GM12878 (cell line): Measurements from ENCODE around the gene HES2. TPM values are rescaled to one million over a fixed set of nuclear protein-coding genes. Genes with fewer than 3 reads are reported as not detected.

Experiments
- EED ChIP-seq: sonication (generic); IDR thresholded peaks from 2 replicates; pipeline ENCODE4 v1.6.1; 2016; ENCODE audit warnings: antibody characterized with exemption, low read depth
- KLF5 ChIP-seq: fragments of 450-650 bp; IDR thresholded peaks from 2 replicates; pipeline ENCODE4 v1.6.1; 2014; ENCODE audit warnings: mild to moderate bottlenecking; ENCODE audit not compliant: partially characterized antibody
- NFXL1 ChIP-seq: fragments of 450-650 bp; IDR thresholded peaks from 2 replicates; pipeline ENCODE4 v1.6.1; 2017; ENCODE audit warnings: antibody characterized with exemption, mild to moderate bottlenecking, borderline replicate concordance
- RAD21 ChIP-seq: IDR thresholded peaks from 2 replicates; pipeline ENCODE4 v1.6.1; 2011; ENCODE audit warnings: mild to moderate bottlenecking, low read depth, low read length, moderate library complexity; ENCODE audit not compliant: insufficient read depth
- SPI1 ChIP-seq: IDR thresholded peaks from 2 replicates; pipeline ENCODE4 v1.6.1; 2011; ENCODE audit warnings: low read depth, mild to moderate bottlenecking, low read length, moderate library complexity, borderline replicate concordance; ENCODE audit not compliant: insufficient read depth
- TARDBP ChIP-seq: IDR thresholded peaks from 2 replicates; pipeline ENCODE4 v1.6.1; 2016; ENCODE audit warnings: borderline replicate concordance
- polyA plus RNA-seq, 11 experiments: library from polyadenylated mRNA; depleted of rRNA in 4 of 11; unstranded in 6 of 11; stranded (reverse) in 5 of 11; fragments of >200 nt; fragmentation: Nextera tagmentation in 4 of 11; fragmentation: Illumina TruSeq in 1 of 11; extraction: Ambion mirVana in 4 of 11; extraction: Trizol in 1 of 11; gene quantifications; 1 replicate in 1 of 11; 2 replicates in 10 of 11; pipeline versions ENCODE4 v1.2.1 to v1.2.3, GENCODE V29; 2011 to 2016; ENCODE audit warnings: inconsistent platforms in 2 of 11, missing spikeins in 2 of 11, low read depth in 1 of 11
- total RNA-seq, 4 experiments: library from RNA; depleted of rRNA in 3 of 4; stranded (reverse); fragments of >200 nt in 3 of 4; fragmentation: Illumina TruSeq in 1 of 4; extraction: Trizol in 1 of 4; gene quantifications; 2 replicates each; pipeline versions ENCODE4 v1.2.1 to v1.2.3, GENCODE V29; 2013 to 2021
- TF ChIP-seq, protein P1 (sequence below): fragments of 450-650 bp; IDR thresholded peaks from 2 replicates; pipeline ENCODE4 v1.6.1; 2014; ENCODE audit warnings: mild to moderate bottlenecking
- TF ChIP-seq, protein P2 (sequence below): fragments of 450-650 bp; IDR thresholded peaks from 2 replicates; pipeline ENCODE4 v1.6.1; 2018; ENCODE audit warnings: mild to moderate bottlenecking, low read depth, moderate library complexity; ENCODE audit not compliant: partially characterized antibody
- TF ChIP-seq, protein P3 (sequence below): fragments of 450-650 bp; formaldehyde crosslinking; IDR thresholded peaks from 2 replicates; pipeline ENCODE4 v1.5.0; 2022; ENCODE audit warnings: mild to moderate bottlenecking, missing genetic modification characterization
- TF ChIP-seq, protein P4 (sequence below): IDR thresholded peaks from 2 replicates; pipeline ENCODE4 v1.6.1; 2011; ENCODE audit warnings: mild to moderate bottlenecking, low read depth, low read length, moderate library complexity; ENCODE audit not compliant: insufficient replicate concordance

Gene HES2
- total and polyA plus RNA-seq, 10 of the 15 experiments (the other 5 are each of a cell fraction or from before 2014, with no cell fraction given): 0.13 to 2.0 (median 0.26) TPM

DNA sequence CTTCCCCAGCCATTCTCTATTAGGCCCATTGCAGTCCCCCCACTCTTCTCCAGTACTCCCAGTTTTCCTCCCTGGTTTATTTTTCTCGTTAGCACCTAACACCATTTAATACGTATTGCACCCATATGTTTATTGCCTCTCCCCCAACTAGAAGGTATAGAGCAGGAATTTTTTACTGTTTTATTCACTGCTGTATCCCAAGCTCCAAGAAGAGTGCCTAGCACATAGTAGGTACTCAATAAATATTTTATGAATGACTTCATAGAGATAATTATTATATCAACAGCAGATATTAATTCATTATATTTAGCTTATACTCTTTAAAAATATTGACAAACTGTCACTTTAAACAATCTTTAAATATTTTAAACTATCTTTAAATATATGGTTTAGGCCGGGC lies 20.4 kb downstream of the HES2 start (continued):
- no peak for TF ChIP-seq SPI1
- no peak for TF ChIP-seq TARDBP
- TF ChIP-seq, protein P1, sequence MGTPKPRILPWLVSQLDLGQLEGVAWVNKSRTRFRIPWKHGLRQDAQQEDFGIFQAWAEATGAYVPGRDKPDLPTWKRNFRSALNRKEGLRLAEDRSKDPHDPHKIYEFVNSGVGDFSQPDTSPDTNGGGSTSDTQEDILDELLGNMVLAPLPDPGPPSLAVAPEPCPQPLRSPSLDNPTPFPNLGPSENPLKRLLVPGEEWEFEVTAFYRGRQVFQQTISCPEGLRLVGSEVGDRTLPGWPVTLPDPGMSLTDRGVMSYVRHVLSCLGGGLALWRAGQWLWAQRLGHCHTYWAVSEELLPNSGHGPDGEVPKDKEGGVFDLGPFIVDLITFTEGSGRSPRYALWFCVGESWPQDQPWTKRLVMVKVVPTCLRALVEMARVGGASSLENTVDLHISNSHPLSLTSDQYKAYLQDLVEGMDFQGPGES: no peak
- TF ChIP-seq RAD21: no peak
- TF ChIP-seq, protein P2, sequence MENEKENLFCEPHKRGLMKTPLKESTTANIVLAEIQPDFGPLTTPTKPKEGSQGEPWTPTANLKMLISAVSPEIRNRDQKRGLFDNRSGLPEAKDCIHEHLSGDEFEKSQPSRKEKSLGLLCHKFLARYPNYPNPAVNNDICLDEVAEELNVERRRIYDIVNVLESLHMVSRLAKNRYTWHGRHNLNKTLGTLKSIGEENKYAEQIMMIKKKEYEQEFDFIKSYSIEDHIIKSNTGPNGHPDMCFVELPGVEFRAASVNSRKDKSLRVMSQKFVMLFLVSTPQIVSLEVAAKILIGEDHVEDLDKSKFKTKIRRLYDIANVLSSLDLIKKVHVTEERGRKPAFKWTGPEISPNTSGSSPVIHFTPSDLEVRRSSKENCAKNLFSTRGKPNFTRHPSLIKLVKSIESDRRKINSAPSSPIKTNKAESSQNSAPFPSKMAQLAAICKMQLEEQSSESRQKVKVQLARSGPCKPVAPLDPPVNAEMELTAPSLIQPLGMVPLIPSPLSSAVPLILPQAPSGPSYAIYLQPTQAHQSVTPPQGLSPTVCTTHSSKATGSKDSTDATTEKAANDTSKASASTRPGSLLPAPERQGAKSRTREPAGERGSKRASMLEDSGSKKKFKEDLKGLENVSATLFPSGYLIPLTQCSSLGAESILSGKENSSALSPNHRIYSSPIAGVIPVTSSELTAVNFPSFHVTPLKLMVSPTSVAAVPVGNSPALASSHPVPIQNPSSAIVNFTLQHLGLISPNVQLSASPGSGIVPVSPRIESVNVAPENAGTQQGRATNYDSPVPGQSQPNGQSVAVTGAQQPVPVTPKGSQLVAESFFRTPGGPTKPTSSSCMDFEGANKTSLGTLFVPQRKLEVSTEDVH: no peak
- no peak for TF ChIP-seq EED
- TF ChIP-seq, protein P3, sequence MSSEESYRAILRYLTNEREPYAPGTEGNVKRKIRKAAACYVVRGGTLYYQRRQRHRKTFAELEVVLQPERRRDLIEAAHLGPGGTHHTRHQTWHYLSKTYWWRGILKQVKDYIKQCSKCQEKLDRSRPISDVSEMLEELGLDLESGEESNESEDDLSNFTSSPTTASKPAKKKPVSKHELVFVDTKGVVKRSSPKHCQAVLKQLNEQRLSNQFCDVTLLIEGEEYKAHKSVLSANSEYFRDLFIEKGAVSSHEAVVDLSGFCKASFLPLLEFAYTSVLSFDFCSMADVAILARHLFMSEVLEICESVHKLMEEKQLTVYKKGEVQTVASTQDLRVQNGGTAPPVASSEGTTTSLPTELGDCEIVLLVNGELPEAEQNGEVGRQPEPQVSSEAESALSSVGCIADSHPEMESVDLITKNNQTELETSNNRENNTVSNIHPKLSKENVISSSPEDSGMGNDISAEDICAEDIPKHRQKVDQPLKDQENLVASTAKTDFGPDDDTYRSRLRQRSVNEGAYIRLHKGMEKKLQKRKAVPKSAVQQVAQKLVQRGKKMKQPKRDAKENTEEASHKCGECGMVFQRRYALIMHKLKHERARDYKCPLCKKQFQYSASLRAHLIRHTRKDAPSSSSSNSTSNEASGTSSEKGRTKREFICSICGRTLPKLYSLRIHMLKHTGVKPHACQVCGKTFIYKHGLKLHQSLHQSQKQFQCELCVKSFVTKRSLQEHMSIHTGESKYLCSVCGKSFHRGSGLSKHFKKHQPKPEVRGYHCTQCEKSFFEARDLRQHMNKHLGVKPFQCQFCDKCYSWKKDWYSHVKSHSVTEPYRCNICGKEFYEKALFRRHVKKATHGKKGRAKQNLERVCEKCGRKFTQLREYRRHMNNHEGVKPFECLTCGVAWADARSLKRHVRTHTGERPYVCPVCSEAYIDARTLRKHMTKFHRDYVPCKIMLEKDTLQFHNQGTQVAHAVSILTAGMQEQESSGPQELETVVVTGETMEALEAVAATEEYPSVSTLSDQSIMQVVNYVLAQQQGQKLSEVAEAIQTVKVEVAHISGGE (CRISPR knock-in tag): no peak
- TF ChIP-seq KLF5: no peak
- TF ChIP-seq, protein P4, sequence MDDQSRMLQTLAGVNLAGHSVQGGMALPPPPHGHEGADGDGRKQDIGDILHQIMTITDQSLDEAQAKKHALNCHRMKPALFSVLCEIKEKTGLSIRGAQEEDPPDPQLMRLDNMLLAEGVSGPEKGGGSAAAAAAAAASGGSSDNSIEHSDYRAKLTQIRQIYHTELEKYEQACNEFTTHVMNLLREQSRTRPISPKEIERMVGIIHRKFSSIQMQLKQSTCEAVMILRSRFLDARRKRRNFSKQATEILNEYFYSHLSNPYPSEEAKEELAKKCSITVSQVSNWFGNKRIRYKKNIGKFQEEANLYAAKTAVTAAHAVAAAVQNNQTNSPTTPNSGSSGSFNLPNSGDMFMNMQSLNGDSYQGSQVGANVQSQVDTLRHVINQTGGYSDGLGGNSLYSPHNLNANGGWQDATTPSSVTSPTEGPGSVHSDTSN: no peak
- no peak for TF ChIP-seq NFXL1
